MM.1S (cell line): ENCODE measurements around the gene ARVCF.

Experiments
- DNase-seq: peaks from one replicate; pipeline ENCODE4 v3.0.0-alpha.2; 2015
- H2AFZ ChIP-seq: fragments of 300-600 bp; sonication (generic); 2 replicates; pipeline ENCODE4 v1.6.0; 2016; ENCODE audit warnings: antibody characterized with exemption, low read length
- H3F3A ChIP-seq: fragments of 300-600 bp; sonication (generic); 2 replicates; pipeline ENCODE4 v1.6.1; 2016; ENCODE audit warnings: mild to moderate bottlenecking, antibody characterized with exemption, low read length, moderate library complexity, mixed read lengths; ENCODE audit not compliant: insufficient read depth
- H3K27ac ChIP-seq: fragments of 300-600 bp; sonication (generic); 2 replicates; pipeline ENCODE4 v1.5.1; 2016; ENCODE audit warnings: mild to moderate bottlenecking, low read length
- H3K27me3 ChIP-seq: fragments of 300-600 bp; sonication (generic); replicated peaks from 2 replicates; pipeline ENCODE4 v1.6.0; 2016; ENCODE audit warnings: low read length; ENCODE audit not compliant: insufficient read depth
- H3K36me3 ChIP-seq: fragments of 300-600 bp; sonication (generic); replicated peaks from 2 replicates; pipeline ENCODE4 v1.6.1; 2016; ENCODE audit warnings: mild to moderate bottlenecking, low read length, mixed read lengths; ENCODE audit not compliant: insufficient read depth
- H3K4me1 ChIP-seq: fragments of 300-600 bp; sonication (generic); 2 replicates; pipeline ENCODE4 v1.6.1; 2016; ENCODE audit warnings: low read length, mixed read lengths
- H3K4me2 ChIP-seq: fragments of 300-600 bp; sonication (generic); 2 replicates; pipeline ENCODE4 v1.6.0; 2016; ENCODE audit warnings: low read depth, low read length
- H3K4me3 ChIP-seq: fragments of 300-600 bp; sonication (generic); 2 replicates; pipeline ENCODE4 v1.5.1; 2016; ENCODE audit warnings: low read length, mixed read lengths
- H3K79me2 ChIP-seq: fragments of 300-600 bp; sonication (generic); 2 replicates; pipeline ENCODE4 v1.6.1; 2016; ENCODE audit warnings: mixed run types, low read length, mixed read lengths
- H3K9ac ChIP-seq: fragments of 300-600 bp; sonication (generic); 2 replicates; pipeline ENCODE4 v1.6.1; 2016; ENCODE audit warnings: low read length, mixed read lengths
- H3K9me2 ChIP-seq: fragments of 300-600 bp; sonication (generic); replicated peaks from 2 replicates; pipeline ENCODE4 v1.6.1; 2016; ENCODE audit warnings: mild to moderate bottlenecking, low read length, mixed read lengths; ENCODE audit not compliant: insufficient read depth
- H3K9me3 ChIP-seq: fragments of 300-600 bp; sonication (generic); replicated peaks from 2 replicates; pipeline ENCODE4 v1.6.1; 2016; ENCODE audit warnings: mild to moderate bottlenecking, low read length, mixed read lengths; ENCODE audit not compliant: insufficient read depth
- H4K20me1 ChIP-seq: fragments of 300-600 bp; sonication (generic); 2 replicates; pipeline ENCODE4 v1.6.1; 2016; ENCODE audit warnings: mild to moderate bottlenecking, low read length, moderate library complexity, mixed read lengths; ENCODE audit not compliant: insufficient read depth
- EZH2 ChIP-seq: fragments of 300-600 bp; sonication (generic); optimal IDR thresholded peaks from 2 replicates; pipeline ENCODE3; 2017; ENCODE audit warnings: low read depth, mild to moderate bottlenecking, antibody characterized with exemption, low read length, mixed read lengths
- EZH2phosphoT487 ChIP-seq: fragments of 300-600 bp; sonication (generic); IDR thresholded peaks from 2 replicates; pipeline ENCODE4 v1.6.1; 2018; ENCODE audit warnings: antibody characterized with exemption, low read length
- TF ChIP-seq, protein P1 (sequence below): fragments of 300-600 bp; sonication (generic); IDR thresholded peaks from 2 replicates; pipeline ENCODE4 v1.5.1; 2016; ENCODE audit warnings: antibody characterized with exemption, low read length, mixed read lengths

The ARVCF gene

GRCh38 chr22:20037419-20037818, 20.8 kb upstream of the ARVCF start:
- Histone ChIP-seq H2AFZ (no peak overlapping the region), H3K9me2 (no peaks in the 10 kb centered on the region), H3K4me2 (no peak overlapping the region), H3F3A (no peaks in the 10 kb centered on the region), H3K27me3 (no peaks in the 10 kb centered on the region), H3K36me3 (no peaks in the 10 kb centered on the region), H3K9ac (no peak overlapping the region), H3K4me3 (no peak overlapping the region), H3K79me2 (no peaks in the 10 kb centered on the region; the same call in 1 of the 2 replicates), H4K20me1 (no peaks in the 10 kb centered on the region), H3K9me3 (no peaks in the 10 kb centered on the region), H3K27ac (no peak overlapping the region), H3K4me1 (peaks cover 8% of the 10 kb centered on the region)
- TF ChIP-seq EZH2phosphoT487 = no peak
- TF ChIP-seq, protein P1, sequence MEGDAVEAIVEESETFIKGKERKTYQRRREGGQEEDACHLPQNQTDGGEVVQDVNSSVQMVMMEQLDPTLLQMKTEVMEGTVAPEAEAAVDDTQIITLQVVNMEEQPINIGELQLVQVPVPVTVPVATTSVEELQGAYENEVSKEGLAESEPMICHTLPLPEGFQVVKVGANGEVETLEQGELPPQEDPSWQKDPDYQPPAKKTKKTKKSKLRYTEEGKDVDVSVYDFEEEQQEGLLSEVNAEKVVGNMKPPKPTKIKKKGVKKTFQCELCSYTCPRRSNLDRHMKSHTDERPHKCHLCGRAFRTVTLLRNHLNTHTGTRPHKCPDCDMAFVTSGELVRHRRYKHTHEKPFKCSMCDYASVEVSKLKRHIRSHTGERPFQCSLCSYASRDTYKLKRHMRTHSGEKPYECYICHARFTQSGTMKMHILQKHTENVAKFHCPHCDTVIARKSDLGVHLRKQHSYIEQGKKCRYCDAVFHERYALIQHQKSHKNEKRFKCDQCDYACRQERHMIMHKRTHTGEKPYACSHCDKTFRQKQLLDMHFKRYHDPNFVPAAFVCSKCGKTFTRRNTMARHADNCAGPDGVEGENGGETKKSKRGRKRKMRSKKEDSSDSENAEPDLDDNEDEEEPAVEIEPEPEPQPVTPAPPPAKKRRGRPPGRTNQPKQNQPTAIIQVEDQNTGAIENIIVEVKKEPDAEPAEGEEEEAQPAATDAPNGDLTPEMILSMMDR = no peak
- no peak for TF ChIP-seq EZH2
- no peak for DNase-seq

GRCh38 chr22:20036535-20037392, 20.1 kb upstream of the ARVCF start:
- H3K9ac ChIP-seq = no peak overlapping the region
- peak overlapping the region; percentile 47; the same call in 1 of the 2 replicates for H3K4me2 ChIP-seq
- no peaks in the 10 kb centered on the region for H3K36me3 ChIP-seq
- H3K4me1 ChIP-seq = peaks cover 8% of the 10 kb centered on the region
- H3F3A ChIP-seq = no peaks in the 10 kb centered on the region
- H3K27me3 ChIP-seq = no peaks in the 10 kb centered on the region
- DNase-seq = no peak
- no peaks in the 10 kb centered on the region for H3K9me3 ChIP-seq
- no peak overlapping the region for H3K27ac ChIP-seq
- H2AFZ ChIP-seq = no peak overlapping the region
- H3K9me2 ChIP-seq = no peaks in the 10 kb centered on the region
- no peaks in the 10 kb centered on the region; the same call in 1 of the 2 replicates for H3K79me2 ChIP-seq
- no peaks in the 10 kb centered on the region for H4K20me1 ChIP-seq
- peak overlapping the region; percentile 11; the same call in 1 of the 2 replicates for H3K4me3 ChIP-seq
- TF ChIP-seq EZH2phosphoT487 (no peak), EZH2 (no peak)
- TF ChIP-seq, protein P1 = no peak

- no peak for TF ChIP-seq EZH2
- no peak for TF ChIP-seq EZH2phosphoT487
- TF ChIP-seq, protein P1 = no peak
- H3K9ac ChIP-seq = no peak overlapping the region
- no peaks in the 10 kb centered on the region for H3K9me2 ChIP-seq
- no peak overlapping the region for H2AFZ ChIP-seq
- H3K4me1 ChIP-seq = peaks cover 8% of the 10 kb centered on the region
- peaks cover 2% of the 10 kb centered on the region; the same call in 1 of the 2 replicates for H3K79me2 ChIP-seq
- H3K4me2 ChIP-seq = peak overlapping the region; percentile 47; the same call in 1 of the 2 replicates
- H3K4me3 ChIP-seq = peak overlapping the region; percentile 11; the same call in 1 of the 2 replicates
- DNase-seq = peak; percentile 39
- H3F3A ChIP-seq = no peaks in the 10 kb centered on the region
- H3K9me3 ChIP-seq = no peaks in the 10 kb centered on the region
- no peak overlapping the region for H3K27ac ChIP-seq
- H3K27me3 ChIP-seq = no peaks in the 10 kb centered on the region
- no peaks in the 10 kb centered on the region for H4K20me1 ChIP-seq
- H3K36me3 ChIP-seq = no peaks in the 10 kb centered on the region
Measured at GRCh38 chr22:20036084-20036482, 19.5 kb upstream of the ARVCF start.
